Activated naive CD4-positive, alpha-beta T cell treated with anti-CD3 and anti-CD28 coated beads, Interleukin-2, amount 10 ng/mL, durations not matched to agents 7 days and 5 days (primary cell): Measurements from ENCODE around the gene FGGY.
"Not testable (repeated sequence)": the region's sequence is repeated elsewhere in the genome, so short reads cannot be mapped to it uniquely, and the experiment has no call there.

Experiments
- CTCF ChIA-PET: fragments of 350-600 bp; sonication (Branson Sonifier 250); formaldehyde crosslinking; loops from one replicate; lab custom pipeline; 2021; ENCODE audit warnings: antibody characterized with exemption; lab: Charles Lee
- DNase-seq: peaks from one replicate; pipeline ENCODE4 v3.0.0-alpha.2; 2020
- H3K27ac Mint-ChIP-seq: one replicate; pipeline ENCODE4 v1.8.0; 2021; ENCODE audit warnings: mild to moderate bottlenecking, moderate library complexity, mixed read lengths
- H3K27me3 Mint-ChIP-seq: one replicate; pipeline ENCODE4 v1.8.0; 2021; ENCODE audit warnings: mild to moderate bottlenecking, mixed read lengths
- H3K36me3 Mint-ChIP-seq: one replicate; pipeline ENCODE4 v1.8.0; 2021; ENCODE audit warnings: mixed read lengths
- H3K4me1 Mint-ChIP-seq: one replicate; pipeline ENCODE4 v1.8.0; 2021; ENCODE audit warnings: mixed read lengths
- H3K4me3 Mint-ChIP-seq: one replicate; pipeline ENCODE4 v1.8.0; 2021; ENCODE audit warnings: mild to moderate bottlenecking, moderate library complexity, mixed read lengths
- H3K9me3 Mint-ChIP-seq: one replicate; pipeline ENCODE4 v1.8.0; 2021; ENCODE audit warnings: mixed read lengths

The FGGY gene

DNA sequence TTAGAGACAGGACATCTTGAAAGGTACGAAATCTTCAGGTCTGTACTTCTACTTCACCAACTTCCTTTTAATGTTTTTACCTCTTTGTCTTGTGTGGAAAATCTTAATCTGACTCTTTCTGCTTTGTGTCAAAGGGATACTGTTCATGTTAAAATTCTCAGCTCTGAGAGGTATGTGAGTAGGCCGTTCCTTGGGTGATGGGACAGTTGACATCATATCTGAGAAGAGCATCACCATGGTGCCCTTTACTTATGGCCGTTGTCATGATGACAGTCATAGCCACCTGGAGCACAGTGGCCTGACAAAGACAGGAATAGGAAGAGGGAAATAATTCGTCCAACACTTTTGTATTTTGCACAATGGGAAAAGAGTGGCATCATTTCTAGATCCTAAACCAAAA, 145.6 kb downstream of the FGGY start:
- Mint-ChIP-seq H3K27me3 (no peaks in the 10 kb centered on the region), H3K4me3 (no peak overlapping the region), H3K4me1 (no peaks in the 10 kb centered on the region), H3K27ac (no peak overlapping the region), H3K9me3 (no peaks in the 10 kb centered on the region), H3K36me3 (no peaks in the 10 kb centered on the region)
- DNase-seq: no peak
- CTCF ChIA-PET: no interaction called here

GRCh38 chr1:59443310-59443709, 146.4 kb downstream of the FGGY start:
- DNase-seq: no peak
- CTCF ChIA-PET: no interaction called here
- H3K27me3 Mint-ChIP-seq: no peaks in the 10 kb centered on the region
- H3K9me3 Mint-ChIP-seq: no peaks in the 10 kb centered on the region
- H3K36me3 Mint-ChIP-seq: no peaks in the 10 kb centered on the region
- no peak overlapping the region for H3K4me3 Mint-ChIP-seq
- no peak overlapping the region for H3K27ac Mint-ChIP-seq
- H3K4me1 Mint-ChIP-seq: no peaks in the 10 kb centered on the region

- Mint-ChIP-seq H3K36me3 (no peaks in the 10 kb centered on the region), H3K9me3 (no peaks in the 10 kb centered on the region), H3K27ac (no peak overlapping the region), H3K27me3 (no peaks in the 10 kb centered on the region), H3K4me3 (no peak overlapping the region), H3K4me1 (no peaks in the 10 kb centered on the region)
- no peak for DNase-seq
- CTCF ChIA-PET: no interaction called here
Observed at GRCh38 chr1:59444520-59444919, 147.6 kb downstream of the FGGY start.

DNA sequence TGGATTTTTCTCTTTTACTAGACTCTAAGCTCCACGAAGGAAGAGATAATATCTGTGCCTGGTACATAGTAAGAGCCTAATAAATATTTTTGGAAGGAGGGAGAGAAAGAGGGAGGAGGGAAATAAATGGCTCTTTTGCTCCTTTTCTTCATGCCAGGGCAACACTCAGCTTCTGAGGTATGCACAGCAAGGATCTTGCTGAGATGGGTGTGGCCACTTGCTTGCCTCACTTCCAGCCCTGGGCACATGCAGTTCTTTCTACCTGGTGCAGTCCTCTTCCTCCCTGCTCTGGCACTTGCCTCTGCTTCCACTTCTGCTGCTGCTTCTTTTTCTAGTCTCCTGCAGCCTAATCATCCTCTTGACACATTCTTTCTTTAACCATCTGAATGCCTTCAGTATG, 148.1 kb downstream of the FGGY start:
- H3K4me3 Mint-ChIP-seq: no peak overlapping the region

DNA sequence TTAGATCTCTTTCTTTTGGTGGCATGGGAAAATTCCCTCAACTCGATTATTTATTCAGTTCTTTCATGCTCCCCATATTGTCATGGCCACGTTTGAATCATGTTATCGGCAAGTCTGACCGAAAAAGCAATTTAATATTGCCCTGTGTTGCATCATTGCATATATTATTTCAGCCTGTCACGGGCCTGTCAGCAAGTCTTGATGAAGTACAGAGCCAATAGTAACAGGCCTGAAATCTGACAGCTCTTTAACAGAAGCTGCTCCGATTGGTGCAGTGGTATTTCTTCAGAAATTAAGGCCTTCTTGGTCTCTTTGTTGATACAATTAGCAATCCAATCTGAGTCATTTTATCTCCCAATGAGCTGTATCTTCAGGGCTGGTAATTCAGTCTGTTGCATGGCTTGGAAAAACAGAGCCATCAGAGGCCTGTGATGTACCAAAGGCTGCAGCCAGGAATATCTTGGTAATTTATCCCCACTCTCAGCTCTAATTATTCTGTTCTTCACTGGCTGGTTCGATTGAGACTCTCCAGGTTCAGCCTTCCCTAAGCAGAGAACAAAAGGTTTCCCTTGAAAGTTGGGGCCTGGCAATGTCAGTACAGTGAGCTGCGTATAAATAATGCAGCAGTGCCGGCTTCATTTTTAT, 149.5 kb downstream of the FGGY start:
- Mint-ChIP-seq H3K4me3 (no peak overlapping the region), H3K9me3 (no peaks in the 10 kb centered on the region), H3K4me1 (no peaks in the 10 kb centered on the region), H3K36me3 (no peaks in the 10 kb centered on the region), H3K27me3 (no peaks in the 10 kb centered on the region), H3K27ac (no peak overlapping the region)
- DNase-seq: no peak
- CTCF ChIA-PET: no interaction called here

More for the DNA sequence above, 148.1 kb downstream of the FGGY start:
- no peak for DNase-seq
- no peaks in the 10 kb centered on the region for H3K36me3 Mint-ChIP-seq
- CTCF ChIA-PET: no interaction called here
- H3K4me1 Mint-ChIP-seq: no peaks in the 10 kb centered on the region
- H3K9me3 Mint-ChIP-seq: no peaks in the 10 kb centered on the region
- H3K27me3 Mint-ChIP-seq: no peaks in the 10 kb centered on the region
- no peak overlapping the region for H3K27ac Mint-ChIP-seq

DNA sequence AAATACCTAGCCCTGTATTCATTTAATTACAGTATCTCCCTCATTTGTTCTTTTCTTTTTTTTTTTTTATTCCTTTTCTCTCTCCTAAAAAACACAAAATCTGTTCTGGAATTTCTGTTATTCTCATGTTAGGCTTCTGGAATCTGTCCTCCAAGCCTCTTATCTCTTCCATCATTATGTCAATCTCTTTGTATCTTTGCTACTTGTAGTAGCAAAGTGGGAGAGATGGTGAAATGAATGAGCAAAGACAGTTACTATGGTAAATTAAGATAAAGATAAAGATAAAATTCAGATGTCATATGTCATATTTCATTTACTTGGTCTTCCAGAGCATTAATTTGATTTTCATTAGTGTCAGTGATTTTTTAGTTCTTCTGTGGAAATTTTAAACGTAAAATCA, 155.1 kb downstream of the FGGY start:
- CTCF ChIA-PET: no interaction called here
- Mint-ChIP-seq H3K27me3 (no peaks in the 10 kb centered on the region), H3K27ac (no peak overlapping the region), H3K9me3 (no peaks in the 10 kb centered on the region), H3K36me3 (no peaks in the 10 kb centered on the region), H3K4me3 (no peak overlapping the region), H3K4me1 (no peaks in the 10 kb centered on the region)
- DNase-seq: no peak

DNA sequence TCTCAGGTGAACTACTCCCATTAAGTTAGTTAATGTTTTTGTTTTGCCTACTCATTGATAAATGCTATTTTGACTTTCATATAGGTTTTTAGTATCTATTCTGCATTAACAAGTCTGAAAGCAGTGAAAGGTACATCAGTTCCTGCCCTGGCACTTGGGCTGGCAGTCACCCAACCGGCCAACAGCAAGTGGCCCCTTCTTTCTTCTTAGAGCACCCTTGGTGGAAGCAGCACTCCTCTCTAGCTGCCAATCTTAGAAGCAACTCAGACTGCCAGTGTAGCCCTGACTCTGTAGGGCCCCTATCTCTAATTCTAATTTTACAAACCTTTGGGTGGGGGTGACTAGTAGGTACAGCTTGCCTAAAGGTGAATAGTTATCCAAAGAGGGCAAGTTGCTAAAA, 155.7 kb downstream of the FGGY start:
- H3K4me3 Mint-ChIP-seq: no peak overlapping the region
- no peaks in the 10 kb centered on the region for H3K4me1 Mint-ChIP-seq
- CTCF ChIA-PET: no interaction called here
- H3K36me3 Mint-ChIP-seq: no peaks in the 10 kb centered on the region
- no peak overlapping the region for H3K27ac Mint-ChIP-seq
- no peak for DNase-seq
- H3K27me3 Mint-ChIP-seq: no peaks in the 10 kb centered on the region
- H3K9me3 Mint-ChIP-seq: no peaks in the 10 kb centered on the region

DNA sequence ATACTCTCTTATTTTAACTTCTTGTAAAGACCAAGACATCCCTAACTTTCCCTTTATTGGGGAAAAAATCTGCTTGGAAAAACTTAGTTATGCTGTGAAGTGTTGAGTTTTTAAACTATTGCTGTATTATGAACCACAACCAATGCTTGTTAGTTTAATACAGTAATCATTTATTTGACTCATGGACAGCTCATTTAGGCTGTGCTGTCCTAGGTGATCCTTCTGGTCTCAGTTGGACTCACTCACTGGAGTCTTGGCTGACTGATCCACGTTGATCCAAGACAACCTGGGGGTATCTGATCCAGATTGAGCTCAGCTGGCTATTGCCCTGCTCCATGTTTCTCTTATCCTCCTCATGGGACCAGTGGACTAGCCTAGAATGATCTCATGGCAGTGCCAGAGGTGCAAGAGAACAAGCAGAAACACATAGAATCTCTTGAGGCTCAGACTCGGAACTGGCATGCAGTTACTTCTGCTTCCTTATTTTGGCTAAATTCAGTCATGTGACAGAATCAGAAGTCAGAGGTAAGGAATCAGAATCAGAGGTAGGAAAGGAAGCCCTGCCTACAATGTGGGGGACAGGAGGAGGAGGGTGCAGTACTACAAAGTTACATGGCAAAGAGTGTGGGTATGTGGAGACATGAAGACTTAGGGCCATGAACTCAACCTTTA, 156.5 kb downstream of the FGGY start:
- Mint-ChIP-seq H3K36me3 (no peaks in the 10 kb centered on the region), H3K27ac (no peak overlapping the region), H3K4me3 (no peak overlapping the region), H3K4me1 (no peaks in the 10 kb centered on the region), H3K9me3 (no peaks in the 10 kb centered on the region), H3K27me3 (no peaks in the 10 kb centered on the region)
- CTCF ChIA-PET: no interaction called here
- no peak for DNase-seq

DNA sequence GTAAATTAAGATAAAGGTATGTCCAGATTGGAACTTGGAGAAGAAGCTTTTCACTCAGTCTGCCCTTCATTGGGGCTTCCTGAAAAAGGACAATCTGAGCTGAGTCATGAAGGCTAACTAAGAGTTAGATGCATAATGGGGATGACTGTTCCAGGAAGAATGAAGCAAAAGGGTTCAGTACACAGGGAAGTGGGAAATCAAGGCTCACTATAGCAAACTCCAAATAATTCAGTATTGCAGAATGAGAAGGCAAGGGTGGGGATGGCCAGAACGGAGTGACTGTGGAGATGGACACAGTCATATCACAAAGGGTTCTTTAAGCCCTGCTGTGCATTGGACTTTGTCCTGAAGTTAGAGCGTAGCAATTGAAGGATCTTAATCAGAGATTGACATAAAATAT, 158.3 kb downstream of the FGGY start:
- Mint-ChIP-seq H3K27ac (no peak overlapping the region), H3K9me3 (peaks cover 2% of the 10 kb centered on the region), H3K4me1 (no peaks in the 10 kb centered on the region), H3K36me3 (no peaks in the 10 kb centered on the region), H3K27me3 (no peaks in the 10 kb centered on the region), H3K4me3 (no peak overlapping the region)
- DNase-seq: no peak
- CTCF ChIA-PET: no interaction called here

DNA sequence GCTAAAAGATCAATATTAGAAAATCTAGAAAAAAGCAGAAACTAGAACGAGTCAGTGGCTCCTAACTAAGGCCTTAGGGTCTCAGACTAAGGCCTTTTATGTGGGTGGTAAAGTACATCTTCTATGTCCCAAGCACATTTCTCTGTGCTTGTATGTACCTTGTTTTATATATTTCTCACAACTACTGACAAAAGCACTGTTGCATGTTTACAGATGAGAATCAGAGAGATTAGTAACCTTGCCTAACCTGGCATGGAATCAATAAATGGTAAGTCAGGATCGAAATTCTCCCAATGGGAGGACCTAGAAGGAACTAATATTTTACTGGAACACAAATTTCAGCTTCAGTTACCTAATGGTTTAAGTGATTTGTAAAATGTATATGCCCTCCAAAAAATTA, 160.9 kb downstream of the FGGY start:
- CTCF ChIA-PET: no interaction called here

DNA sequence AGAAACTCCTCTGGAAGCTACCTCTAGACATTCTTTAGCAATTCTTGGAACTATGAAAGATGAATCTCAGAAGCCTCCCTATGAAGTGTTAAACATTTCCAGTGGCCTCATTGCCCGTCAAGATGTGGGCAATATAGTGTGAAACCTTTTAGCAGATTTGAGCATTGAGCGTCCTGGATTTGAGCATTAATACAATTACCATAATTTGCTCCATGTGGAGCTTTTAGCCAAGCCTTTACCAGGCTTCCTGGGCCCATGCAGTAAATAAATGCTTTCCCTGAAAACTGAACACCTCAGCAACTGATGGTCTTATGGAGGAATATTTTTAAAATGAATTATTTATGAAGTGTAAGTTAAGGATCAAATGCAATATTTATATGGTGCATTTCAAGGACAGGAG, 162.0 kb downstream of the FGGY start:
- no peak overlapping the region for H3K27ac Mint-ChIP-seq
- DNase-seq: no peak
- CTCF ChIA-PET: interaction anchor here (0.6 kb wide), 1 partner anchor 188 kb away, joined by 3 read pairs; no protein-coding TSS in a partner anchor
- H3K9me3 Mint-ChIP-seq: peaks cover 9% of the 10 kb centered on the region
- H3K27me3 Mint-ChIP-seq: no peaks in the 10 kb centered on the region
- peaks cover 1% of the 10 kb centered on the region for H3K36me3 Mint-ChIP-seq
- H3K4me3 Mint-ChIP-seq: no peak overlapping the region
- no peaks in the 10 kb centered on the region for H3K4me1 Mint-ChIP-seq

More for the DNA sequence above, 160.9 kb downstream of the FGGY start:
- no peak for DNase-seq
- Mint-ChIP-seq H3K27me3 (no peaks in the 10 kb centered on the region), H3K4me3 (no peak overlapping the region), H3K4me1 (no peaks in the 10 kb centered on the region), H3K9me3 (peaks cover 9% of the 10 kb centered on the region), H3K27ac (no peak overlapping the region), H3K36me3 (peaks cover 1% of the 10 kb centered on the region)

DNA sequence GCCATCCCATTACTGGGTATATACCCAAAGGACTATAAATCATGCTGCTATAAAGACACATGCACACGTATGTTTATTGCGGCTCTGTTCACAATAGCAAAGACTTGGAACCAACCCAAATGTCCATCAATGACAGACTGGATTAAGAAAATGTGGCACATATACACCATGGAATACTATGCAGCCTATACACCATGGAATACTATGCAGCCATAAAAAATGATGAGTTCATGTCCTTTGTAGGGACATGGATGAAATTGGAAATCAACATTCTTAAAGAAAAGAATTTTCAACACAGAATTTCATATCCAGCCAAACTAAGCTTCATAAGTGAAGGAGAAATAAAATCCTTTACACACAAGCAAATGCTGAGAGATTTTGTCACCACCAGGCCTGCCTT, 166.0 kb downstream of the FGGY start:
- H3K36me3 Mint-ChIP-seq, H3K4me1 Mint-ChIP-seq, H3K27me3 Mint-ChIP-seq, H3K27ac Mint-ChIP-seq, H3K4me3 Mint-ChIP-seq, H3K9me3 Mint-ChIP-seq, CTCF ChIA-PET, DNase-seq: not testable (repeated sequence)

GRCh38 chr1:59465478-59465877, 168.6 kb downstream of the FGGY start:
- H3K27me3 Mint-ChIP-seq, CTCF ChIA-PET, DNase-seq, H3K27ac Mint-ChIP-seq, H3K4me3 Mint-ChIP-seq, H3K36me3 Mint-ChIP-seq, H3K4me1 Mint-ChIP-seq: not testable (repeated sequence)
- peaks cover 11% of the 10 kb centered on the region for H3K9me3 Mint-ChIP-seq

- Mint-ChIP-seq H3K27ac (no peak overlapping the region), H3K4me1 (no peaks in the 10 kb centered on the region), H3K4me3 (no peak overlapping the region), H3K9me3 (peaks cover 7% of the 10 kb centered on the region), H3K27me3 (no peaks in the 10 kb centered on the region), H3K36me3 (no peaks in the 10 kb centered on the region)
- CTCF ChIA-PET: no interaction called here
- DNase-seq: no peak
Observed at GRCh38 chr1:59468828-59469428, 172.0 kb downstream of the FGGY start.

GRCh38 chr1:59471991-59472570, 175.2 kb downstream of the FGGY start:
- H3K27me3 Mint-ChIP-seq, DNase-seq, CTCF ChIA-PET, H3K36me3 Mint-ChIP-seq, H3K4me3 Mint-ChIP-seq, H3K4me1 Mint-ChIP-seq, H3K27ac Mint-ChIP-seq, H3K9me3 Mint-ChIP-seq: not testable (repeated sequence)
